ENCODE measurements around the gene USP35. TPM values are rescaled to one million over a fixed set of nuclear protein-coding genes. Genes with fewer than 3 reads are reported as not detected.

USP35 gene
- polyA plus RNA-seq, 1 experiment, result 6.3 TPM

DNA sequence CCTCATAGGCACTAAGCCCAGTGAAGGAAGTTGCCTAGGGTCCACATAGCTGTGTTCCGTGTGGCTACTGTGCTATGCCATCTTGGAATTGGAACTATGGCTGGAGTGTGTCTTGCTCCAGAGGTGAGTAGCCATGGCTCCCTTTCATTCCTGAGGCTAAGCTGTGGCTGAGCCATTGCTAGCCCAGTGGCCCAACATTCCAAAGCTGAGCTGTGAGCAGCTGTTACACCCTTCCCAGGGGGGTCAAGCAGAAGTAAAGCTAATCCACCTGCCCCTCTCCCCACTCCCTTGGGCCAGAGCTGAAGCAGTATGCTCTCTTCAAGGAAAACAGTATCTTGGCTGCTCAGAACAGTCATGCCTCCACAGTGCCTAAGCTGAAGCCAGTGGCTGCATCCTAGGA lies 51.1 kb downstream of the USP35 start:
- H3K4me3 ChIP-seq (ENCODE audit: low read depth, low read length), result no peak overlapping the region
- ChIA-PET POLR2A (no interaction called here), CTCF (interaction anchor here (0.6 to 1.0 kb wide), 3 partner anchors 12 to 181 kb away, joined by 3 to 4 read pairs (median 4); no protein-coding TSS in a partner anchor)
- no peak for DNase-seq (ENCODE audit: low read depth)
- no peaks in the 10 kb centered on the region for H3K36me3 ChIP-seq (ENCODE audit: control insufficient read depth, insufficient read depth, low read length)
- TF ChIP-seq CTCF (IDR thresholded peaks at IDR 0.05; ENCODE audit: insufficient read depth, low read depth, low read length), result no peak
- no peaks in the 10 kb centered on the region for H3K27me3 ChIP-seq (ENCODE audit: control insufficient read depth, insufficient read depth, low read length)

- ChIA-PET CTCF (no interaction called here), POLR2A (no interaction called here)
- DNase-seq (ENCODE audit: low read depth), result no peak
- Histone ChIP-seq H3K4me3 (ENCODE audit: low read depth, low read length) (no peak overlapping the region), H3K36me3 (ENCODE audit: control insufficient read depth, insufficient read depth, low read length) (no peaks in the 10 kb centered on the region), H3K27me3 (ENCODE audit: control insufficient read depth, insufficient read depth, low read length) (no peaks in the 10 kb centered on the region)
- no peak for TF ChIP-seq CTCF (IDR thresholded peaks at IDR 0.05; ENCODE audit: insufficient read depth, low read depth, low read length)
Measured at GRCh38 chr11:78241475-78241874, 52.8 kb downstream of the USP35 start.

DNA sequence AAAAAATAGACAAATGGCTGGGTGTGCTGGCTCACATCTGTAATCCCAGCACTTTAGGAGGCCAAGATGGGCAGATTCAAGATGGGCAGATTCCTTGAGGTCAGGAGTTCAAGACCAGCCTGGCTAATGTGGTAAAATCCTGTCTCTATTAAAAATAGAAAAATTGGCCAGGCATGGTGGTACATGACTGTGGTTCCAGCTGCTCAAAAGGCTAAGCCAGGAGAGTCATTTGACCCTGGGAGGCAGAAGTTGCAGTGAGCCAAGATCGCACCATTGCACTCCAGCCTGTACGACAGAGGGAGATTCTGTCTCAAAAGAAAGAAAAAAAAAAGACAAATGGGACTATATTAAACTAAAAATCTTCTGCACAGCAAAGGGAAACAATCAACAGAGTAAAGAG lies 55.4 kb downstream of the USP35 start:
- H3K36me3 ChIP-seq (ENCODE audit: control insufficient read depth, insufficient read depth, low read length), result peaks cover 1% of the 10 kb centered on the region; the same call in 1 of the 2 replicates
- ChIA-PET POLR2A (no interaction called here), CTCF (interaction anchor here (0.6 to 1.8 kb wide), 4 partner anchors 16 to 197 kb away, joined by 3 to 4 read pairs (median 4); no protein-coding TSS in a partner anchor)
- H3K27me3 ChIP-seq (ENCODE audit: control insufficient read depth, insufficient read depth, low read length), result no peaks in the 10 kb centered on the region
- no peak for TF ChIP-seq CTCF (IDR thresholded peaks at IDR 0.05; ENCODE audit: insufficient read depth, low read depth, low read length)
- no peak for DNase-seq (ENCODE audit: low read depth)
- H3K4me3 ChIP-seq (ENCODE audit: low read depth, low read length), result no peak overlapping the region

GRCh38 chr11:78244546-78245255 lies 56.0 kb downstream of the USP35 start:
- ChIA-PET POLR2A (no interaction called here), CTCF (interaction anchor here (0.6 to 1.8 kb wide), 4 partner anchors 16 to 198 kb away, joined by 3 to 4 read pairs (median 4); no protein-coding TSS in a partner anchor)
- Histone ChIP-seq H3K36me3 (ENCODE audit: control insufficient read depth, insufficient read depth, low read length) (peaks cover 1% of the 10 kb centered on the region; the same call in 1 of the 2 replicates), H3K27me3 (ENCODE audit: control insufficient read depth, insufficient read depth, low read length) (no peaks in the 10 kb centered on the region), H3K4me3 (ENCODE audit: low read depth, low read length) (no peak overlapping the region)
- no peak for DNase-seq (ENCODE audit: low read depth)
- TF ChIP-seq CTCF (IDR thresholded peaks at IDR 0.05; ENCODE audit: insufficient read depth, low read depth, low read length), result no peak

DNA sequence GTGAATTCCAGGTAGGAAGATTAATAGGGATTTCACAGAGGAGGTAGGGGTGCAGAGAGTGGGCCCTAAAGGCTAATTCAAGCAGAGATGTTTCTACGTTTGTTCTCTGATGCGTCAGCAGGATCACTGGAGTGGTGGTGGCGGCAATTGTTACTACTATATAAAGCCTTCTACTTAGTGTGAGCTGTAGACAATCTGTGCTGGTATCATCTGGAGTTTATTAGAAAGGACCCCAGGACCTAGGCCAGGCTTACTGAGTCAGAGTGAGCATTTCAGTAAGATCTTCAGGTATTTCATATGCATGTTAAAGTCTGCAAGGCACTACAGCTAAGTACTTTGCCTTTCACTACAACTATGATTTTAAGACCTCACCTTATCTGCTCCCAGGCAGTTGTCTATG lies 59.5 kb downstream of the USP35 start:
- Histone ChIP-seq H3K27me3 (ENCODE audit: control insufficient read depth, insufficient read depth, low read length) (no peaks in the 10 kb centered on the region), H3K4me3 (ENCODE audit: low read depth, low read length) (no peak overlapping the region), H3K36me3 (ENCODE audit: control insufficient read depth, insufficient read depth, low read length) (peaks cover 1% of the 10 kb centered on the region; the same call in 1 of the 2 replicates)
- DNase-seq (ENCODE audit: low read depth), result no peak
- ChIA-PET POLR2A (no interaction called here), CTCF (interaction anchor here (1.2 kb wide), 1 partner anchor 317 kb away, joined by 3 read pairs; no protein-coding TSS in a partner anchor)
- TF ChIP-seq CTCF (IDR thresholded peaks at IDR 0.05; ENCODE audit: insufficient read depth, low read depth, low read length), result no peak
